Measurements from ENCODE around the gene TMEM147. TPM values are rescaled to one million over a fixed set of nuclear protein-coding genes. Genes with fewer than 3 reads are reported as not detected.
A peak's percentile ranks its signal among the peaks of the same experiment; 100 is the strongest.

The TMEM147 gene, protein sequence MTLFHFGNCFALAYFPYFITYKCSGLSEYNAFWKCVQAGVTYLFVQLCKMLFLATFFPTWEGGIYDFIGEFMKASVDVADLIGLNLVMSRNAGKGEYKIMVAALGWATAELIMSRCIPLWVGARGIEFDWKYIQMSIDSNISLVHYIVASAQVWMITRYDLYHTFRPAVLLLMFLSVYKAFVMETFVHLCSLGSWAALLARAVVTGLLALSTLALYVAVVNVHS
- polyA plus RNA-seq (ENCODE audit: insufficient read length), result 48.9 TPM

DNA sequence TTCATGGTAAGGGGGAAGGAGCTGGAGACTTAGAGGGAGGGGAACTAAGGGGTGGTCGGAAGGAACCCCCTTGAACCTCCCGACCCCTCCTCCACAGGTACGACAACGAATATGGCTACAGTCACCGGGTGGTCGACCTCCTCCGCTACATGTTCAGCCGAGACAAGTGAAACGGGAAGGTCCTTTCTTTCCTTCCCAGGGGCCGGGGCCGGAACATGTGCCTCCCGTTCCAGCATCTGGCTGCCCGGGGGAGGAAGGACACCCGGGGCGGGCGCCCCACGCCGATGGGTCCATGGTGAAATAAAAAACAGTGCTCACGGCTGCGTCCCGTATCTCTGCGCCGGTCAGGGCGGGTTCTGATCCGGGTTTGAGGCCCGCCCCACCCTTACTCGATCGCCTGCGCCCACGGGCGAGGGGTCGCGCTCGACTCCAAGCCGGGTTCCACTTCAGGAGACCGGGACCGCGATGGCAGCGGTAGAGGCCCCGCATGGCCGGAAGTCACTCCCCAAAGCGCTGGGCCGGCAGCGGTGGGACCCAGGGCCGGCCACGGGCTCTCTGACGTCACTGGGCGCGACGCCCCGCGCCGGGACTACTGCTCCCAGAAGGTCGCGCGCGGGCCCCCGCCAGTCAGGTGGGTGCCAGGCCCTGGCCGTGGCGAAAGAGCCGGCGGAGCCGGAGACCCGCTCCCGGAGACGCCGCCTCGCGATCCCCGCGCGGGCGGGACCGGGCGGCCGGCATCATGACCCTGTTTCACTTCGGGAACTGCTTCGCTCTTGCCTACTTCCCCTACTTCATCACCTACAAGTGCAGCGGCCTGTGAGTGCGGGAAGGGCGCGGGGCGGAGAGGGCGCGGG, at the start of gene TMEM147:
TMEM147 (plus strand) TSS at position 626 of the 854 bp plus-strand sequence; CDS start at position 740, 114 bp downstream.
- DNase-seq, result peak; percentile 93

DNA sequence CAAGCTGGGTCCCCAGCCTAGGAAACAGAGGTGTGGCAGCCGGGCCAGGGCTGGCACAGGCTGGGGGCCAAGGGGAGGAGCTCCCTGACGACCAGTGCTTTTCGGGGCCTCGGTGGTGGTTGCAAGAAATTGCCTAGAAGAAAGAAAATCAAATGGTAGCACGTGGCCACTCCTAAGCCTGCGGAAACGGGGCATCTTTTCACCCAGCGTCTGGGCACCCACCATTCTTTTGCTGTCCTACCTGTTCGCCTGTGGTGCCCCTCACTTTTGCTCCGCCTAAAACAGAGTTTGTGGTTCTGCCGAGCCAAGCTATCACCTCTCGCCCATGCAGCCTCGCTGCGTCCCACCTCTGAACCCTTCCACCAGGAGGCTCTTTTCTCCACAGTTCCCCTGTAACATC, 48.0 kb upstream of the TMEM147 start:
- DNase-seq, result no peak

DNA sequence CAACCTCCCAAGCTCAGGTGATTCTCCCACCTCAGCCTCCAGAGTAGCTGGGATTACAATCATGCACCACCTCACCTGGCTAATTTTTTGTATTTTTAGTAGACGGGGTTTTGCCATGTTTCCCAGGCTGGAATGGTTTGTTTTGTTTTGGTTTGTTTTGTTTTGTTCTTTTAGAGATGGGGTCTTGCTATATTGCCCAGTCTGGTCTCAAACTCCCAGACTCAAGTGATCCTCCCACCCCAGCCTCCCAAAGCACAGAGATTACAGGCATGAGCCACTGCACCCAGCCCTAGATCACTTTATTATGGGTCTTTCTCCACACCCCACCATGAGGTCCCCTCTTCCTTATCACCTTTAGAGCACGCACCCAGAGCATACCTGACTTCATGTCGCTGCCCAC, 47.2 kb upstream of the TMEM147 start:
- DNase-seq, result no peak

DNA sequence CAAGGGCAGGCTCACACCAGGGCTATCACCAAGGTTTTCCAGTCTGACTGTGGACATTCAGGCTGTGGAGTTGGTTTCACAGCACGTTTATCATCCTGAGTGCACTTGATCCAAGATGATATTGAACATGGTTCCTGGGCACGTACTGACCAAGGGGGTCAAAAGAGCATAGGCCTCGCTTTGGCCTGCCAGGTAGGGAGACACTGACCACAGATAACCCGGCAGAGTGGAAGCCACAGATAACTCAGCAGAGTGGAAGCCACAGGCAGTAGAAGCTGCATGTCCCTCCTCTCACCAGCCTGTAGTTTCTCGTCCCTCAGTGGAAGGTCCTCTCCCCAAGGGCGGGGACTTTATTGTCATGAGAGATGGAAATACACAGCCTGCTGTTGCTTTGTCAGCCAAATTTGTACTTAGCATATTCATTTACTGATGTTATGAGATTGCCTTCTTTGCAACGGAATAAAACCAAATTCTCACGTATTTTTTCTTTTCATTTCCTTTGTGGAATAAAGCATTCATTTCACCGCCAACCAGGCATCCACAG, 46.4 kb upstream of the TMEM147 start:
- no peak for DNase-seq

DNA sequence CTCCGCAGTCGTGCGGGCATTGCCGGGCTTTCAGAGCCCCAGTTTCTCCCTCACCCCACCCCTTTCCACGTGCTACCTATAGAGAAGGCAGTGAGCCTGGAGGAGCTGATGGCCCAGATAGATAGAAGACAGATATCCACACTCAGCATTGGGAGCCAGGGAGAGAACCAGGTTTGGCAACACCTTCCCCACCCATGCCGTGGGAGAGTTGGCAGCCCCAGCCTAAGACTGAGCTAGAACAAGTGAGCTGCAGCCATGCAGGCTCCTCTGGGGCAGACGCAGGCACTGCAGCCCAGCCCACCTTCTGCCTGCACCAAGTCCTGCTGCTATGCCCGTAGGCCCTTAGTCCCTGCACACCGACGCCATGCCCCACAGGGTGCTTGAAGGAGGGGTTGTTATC, 44.8 kb upstream of the TMEM147 start:
- DNase-seq, result no peak

DNA sequence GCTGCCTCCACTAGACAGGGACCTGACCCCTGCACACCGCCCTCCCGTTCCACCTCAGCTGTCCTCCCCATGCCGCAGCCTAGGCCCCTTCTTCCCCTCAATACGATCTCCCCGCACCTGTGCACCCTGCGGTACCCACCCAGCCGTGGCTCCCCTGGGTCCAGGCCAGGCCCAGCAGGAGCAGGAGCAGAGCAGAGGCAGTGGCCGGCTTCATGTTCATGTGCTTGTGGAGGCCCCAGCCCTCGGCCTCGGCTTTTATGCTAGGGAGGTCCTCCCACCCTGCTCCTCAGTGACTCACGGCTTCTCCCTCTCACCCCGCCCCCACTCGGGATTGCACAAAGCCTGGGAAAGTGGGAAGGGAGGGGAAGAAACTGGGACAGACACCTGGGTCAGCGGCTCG, 43.7 kb upstream of the TMEM147 start:
- no peak for DNase-seq

DNA sequence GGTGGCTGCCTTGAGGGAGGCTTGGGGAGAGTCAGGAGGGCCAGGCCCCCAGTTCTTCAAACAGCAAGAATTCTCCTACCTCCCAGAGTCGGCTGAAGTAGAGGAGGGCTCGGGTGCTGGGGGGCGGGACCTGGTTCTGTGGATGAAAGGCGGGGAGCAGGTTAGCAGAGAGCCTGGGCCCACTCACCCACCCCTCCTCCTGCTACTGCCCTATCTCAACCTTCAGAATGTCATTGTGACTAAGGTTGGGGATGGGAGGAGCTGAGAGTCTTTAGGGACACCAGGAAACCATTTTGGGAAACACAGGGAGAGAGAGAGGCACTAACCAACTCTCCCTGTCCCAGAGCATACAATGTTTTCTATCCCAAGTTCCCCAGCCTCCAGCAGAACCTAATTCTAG, 42.7 kb upstream of the TMEM147 start:
- DNase-seq, result no peak

DNA sequence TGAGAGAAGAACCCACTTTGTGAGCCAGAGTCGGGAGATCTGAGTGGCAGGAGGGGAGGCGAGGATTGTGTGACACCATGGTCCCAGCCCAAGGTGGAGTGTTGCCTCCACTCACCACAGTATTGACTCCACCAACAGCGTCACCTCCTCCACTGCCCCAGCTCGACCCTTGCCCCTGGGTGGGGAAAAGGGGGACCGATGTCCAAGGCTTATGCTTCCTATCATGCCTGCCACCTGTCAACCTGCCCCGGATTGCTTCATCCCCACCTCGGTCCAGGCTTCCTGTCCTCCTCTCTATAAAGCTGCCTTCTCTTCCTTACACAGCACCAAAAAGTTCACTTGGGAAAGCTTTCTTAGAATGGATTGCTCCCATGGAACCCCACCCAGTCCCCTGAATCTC, 39.4 kb upstream of the TMEM147 start:
- DNase-seq, result no peak

DNA sequence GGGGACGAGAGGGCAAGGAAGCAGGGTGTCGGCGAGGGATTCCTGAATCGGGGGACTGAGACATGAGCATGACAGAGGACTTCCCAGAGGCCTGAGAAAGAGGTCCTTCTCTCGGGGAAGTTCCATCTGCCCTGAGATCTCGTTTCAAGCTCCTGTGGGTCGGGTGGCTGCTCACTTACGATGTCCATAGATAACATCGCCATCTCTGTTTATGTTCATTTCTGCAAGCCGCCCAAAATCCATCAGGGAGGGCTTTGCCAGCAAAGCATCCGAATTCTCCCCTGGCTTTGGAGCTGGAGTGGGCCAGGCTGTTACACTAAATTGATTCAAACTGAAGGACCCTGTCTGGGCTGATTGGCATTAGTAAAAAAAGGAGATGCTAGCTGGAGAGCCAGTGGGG, 37.9 kb upstream of the TMEM147 start:
- DNase-seq, result no peak

DNA sequence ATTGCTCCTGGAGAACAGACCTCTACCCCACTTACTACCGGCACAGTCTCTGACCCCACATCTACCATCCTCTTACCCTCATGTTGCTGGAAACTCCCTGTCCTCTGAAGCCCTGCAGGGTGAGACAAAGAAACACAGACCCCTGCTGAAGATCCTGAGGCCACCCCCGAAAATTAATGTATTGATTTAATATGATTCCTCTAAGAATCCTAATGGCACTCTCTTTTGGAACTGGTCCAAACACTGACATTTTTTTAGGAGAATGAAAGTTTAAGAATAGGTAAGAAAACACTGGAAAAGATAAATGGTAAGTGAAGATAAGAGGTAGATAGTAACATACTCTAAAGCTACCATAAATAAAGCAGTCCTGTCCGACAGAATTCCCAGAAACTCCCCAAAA, 37.3 kb upstream of the TMEM147 start:
- no peak for DNase-seq

DNA sequence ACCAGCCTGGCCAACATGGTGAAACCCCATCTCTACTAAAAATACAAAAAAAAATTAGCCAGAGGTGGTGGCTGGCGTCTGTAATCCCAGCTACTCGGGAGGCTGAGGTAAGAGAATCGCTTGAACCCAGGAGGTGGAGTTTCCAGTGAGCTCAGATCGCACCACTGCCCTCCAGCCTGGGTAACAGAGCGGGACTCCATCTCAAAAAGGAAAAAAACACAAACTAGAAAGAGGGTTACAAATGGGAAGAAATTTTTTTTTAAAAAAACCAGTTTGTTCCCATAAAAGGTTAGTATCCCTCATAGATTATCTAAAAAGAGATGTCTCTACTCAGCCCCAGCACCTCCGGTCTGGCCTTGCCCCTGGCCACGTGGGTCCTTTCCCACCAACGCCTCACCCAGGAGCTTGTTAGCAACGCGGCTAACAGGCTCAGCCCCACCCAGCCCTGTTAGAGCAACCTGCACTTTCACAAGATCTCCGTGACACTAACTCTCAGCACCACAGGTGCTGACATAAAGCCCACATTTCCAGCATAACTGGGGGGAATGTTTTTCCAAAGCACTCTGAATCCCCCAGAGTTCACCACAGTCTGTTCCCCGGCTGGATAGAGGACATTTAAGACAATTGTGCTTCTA, 36.3 kb upstream of the TMEM147 start:
- DNase-seq, result no peak

DNA sequence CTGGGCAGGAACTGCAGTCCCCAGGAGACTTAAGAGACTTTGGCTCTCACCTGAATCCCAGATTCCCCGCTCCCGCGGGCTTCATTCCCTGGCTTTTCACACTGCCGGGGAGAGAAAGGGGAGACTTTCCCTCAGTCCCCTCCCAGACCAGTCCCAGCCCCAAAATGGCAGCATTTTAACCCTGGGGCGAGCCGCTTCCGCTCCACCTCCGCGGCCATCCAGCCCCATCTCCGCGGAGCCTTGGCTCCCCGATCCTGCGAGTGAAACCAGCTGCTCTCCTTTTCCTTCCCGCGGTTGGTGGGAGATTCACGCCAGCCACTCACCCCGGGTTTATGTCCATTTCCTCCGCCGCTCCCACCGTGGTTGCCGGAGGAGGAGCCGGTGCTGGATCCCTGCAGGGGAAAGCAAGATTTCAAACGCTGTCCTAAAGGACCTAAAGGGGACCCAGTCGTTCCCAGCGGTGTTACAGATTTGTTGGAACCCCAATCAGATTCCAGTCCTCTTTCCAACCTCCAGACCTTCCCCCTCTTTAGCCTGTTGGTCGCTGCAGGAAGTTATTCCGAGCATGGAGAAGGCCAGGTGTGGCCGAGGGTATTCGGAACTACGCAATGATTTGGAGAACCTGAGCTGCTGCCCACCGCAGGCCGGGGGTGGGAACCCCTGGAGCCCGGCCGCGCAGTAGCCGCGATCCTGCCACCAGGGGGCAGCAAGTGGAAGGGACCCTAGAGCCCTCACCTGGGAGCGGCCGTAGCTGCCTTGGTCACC, 35.4 kb upstream of the TMEM147 start:
- peak; percentile 55 for DNase-seq

DNA sequence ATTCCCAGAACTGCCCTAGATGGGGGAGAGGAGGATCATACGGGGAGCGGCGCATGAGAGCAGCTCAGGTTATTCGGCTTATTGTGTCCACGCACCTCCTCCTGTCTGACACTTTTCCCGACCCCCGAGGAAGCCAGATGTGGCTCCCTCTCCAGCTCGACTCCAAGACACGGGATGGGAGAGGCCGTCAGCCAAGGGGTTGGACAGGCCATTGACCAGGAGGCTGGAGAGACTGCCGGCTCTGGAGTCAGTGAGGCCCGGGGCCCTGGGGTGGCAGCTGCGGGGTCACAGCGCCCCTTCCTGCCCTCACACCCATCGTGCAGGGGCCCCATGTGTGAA, 34.8 kb upstream of the TMEM147 start:
- no peak for DNase-seq

DNA sequence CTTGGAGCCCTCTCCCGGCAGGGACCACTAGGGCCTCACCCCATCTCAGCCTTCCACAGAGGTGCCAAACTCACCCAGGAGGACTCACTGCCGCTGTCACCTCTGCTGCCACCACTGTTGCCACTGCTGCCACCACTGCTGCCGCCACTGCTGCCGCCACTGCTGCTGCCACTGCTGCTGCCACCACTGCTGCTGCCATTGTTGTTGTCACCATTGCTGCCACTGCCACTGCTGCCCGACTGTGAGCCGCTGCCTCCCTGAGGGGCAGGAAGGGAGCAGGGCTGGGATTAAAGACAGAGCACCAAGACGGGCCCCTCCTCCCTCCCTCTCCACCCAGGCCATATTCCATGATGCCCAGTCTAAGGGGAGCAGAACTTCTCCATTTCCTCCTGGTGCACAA, 34.1 kb upstream of the TMEM147 start:
- no peak for DNase-seq

DNA sequence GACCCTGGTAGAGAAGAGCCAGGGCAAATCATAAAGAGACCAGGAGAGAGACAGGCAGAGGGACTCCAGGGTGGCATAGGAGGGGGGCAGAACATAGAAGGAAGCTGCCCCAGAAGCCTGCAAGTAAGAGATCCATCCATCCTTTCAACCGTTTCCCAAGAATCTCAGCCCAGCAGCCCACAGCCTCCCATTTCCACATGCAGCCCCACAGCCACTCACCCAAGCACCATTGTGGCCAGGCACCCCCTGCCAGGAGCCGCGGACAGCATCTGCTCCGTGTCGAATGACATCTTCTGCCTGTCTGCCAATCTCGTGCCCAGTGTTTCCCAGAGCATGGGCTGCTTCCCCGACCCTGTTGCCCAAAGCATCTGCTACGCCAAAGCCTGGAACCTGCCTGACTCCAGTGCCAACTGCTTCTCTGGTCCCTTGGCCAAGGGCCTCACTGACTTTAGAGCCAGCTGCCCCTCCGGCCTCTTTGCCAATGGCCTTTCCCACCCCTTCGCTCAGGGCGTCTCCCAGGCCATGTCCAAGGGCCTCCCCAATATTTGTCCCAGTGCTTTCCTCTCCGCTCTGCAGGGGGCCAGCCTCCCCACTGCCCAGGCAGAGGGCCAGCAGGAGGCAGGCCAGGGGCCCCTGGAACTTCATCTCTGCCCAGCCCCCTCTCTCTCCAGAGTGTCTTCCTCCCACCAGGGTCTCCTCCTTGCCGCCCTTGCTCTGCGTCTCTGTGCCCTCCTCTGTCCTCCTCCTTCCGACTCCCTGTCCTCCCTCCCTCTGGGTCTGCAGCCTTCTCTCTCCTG, 32.4 kb upstream of the TMEM147 start:
- no peak for DNase-seq

DNA sequence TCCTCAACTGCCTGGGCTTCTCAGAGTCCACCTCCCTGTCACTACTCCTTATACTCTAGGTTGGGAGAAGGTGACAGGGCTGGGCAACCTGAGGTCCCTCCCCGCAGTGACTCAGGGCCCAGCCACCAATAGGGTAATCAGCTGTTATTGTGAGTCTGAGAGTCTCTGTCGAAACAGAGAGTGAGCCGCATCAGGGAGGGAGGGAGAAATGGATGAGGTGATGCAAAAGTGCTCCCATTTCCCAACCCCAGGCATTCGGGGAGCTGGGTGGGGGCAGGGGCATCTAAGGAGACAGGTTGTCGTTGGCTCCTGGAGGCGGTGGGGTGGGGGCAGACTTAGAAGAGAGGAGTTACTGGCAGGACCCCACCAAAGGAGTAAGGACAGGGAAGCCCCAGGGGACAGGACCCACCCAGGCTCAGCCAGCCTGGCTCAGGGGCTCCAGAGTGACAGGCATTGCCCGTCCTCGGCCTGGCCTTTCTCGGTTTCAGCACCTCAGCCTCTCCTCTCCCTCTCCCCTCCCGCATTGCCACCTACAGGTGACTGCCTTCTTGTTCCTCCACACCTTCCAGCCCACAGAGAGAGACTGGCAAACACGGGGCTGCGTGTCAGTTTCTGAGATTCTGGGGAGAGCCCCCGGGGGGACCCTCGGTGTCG, 31.7 kb upstream of the TMEM147 start, which contains the start of gene DMKN:
DMKN (minus strand) TSS at position 22 of the 654 bp plus-strand sequence. CDS start 174 bp downstream, outside the sequence.
- no peak for DNase-seq

DNA sequence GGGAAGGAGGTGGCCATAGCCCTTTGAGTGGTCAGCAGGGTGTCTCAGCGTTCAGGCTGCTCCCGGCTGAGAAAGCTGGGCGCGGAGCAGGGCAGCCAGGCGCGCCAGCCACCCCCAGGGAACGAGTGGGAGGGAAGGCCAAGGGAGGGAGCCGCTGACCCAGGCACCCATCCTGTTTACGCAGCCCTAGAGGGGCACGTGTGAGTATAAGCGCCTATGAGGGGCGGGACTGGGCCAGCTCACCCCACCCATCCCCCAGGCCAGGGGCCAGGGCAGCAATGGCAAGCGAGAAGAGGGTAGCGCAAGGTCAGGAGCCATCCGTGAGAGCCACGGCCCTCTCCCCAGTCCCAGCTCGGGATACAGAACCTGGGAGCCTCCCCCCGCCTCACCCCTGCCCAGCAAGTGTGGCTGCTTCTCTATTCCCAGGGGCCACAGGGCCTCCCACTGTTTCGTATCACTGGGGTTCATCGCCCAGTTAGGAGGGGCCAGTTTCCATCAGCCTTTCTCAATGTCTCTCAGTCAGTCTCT, 31.1 kb upstream of the TMEM147 start:
- no peak for DNase-seq

DNA sequence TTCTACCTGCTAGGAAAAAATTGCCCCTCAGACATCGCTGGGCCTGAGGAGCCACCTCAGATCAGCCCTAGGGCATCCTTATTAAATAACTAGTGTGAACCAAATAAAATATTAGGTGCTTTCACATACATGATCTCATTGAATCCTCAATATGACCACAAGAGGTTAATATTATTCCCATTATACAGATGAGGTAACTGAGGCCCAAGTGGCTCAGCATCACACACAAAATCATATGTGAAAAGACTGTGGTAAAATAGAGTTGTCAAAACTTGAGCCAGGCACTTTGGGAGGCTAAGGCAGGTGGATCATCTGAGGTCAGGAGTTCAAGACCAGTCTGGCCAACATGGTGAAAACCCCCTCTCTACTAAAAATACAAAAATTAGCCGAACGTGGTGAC, 29.1 kb upstream of the TMEM147 start:
- no peak for DNase-seq

DNA sequence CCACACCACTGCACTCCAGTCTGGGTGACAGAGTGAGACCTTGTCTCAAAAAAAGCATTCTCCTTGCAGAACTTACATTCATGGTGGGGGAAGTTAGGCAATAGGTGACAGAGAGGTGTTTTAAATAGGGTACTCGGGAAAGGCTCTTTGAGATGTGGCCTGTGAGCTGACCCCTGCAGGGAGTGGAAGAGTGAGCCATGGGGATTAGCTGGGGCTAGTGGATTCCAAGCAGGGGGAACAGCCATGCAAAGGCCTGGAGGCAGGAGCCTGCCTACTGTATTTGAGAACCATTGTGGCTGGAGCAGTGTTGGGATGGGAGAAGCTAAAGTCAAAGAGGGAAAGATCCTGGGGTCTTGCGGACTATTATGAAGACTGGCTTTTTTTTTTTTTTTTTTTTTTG, 28.1 kb upstream of the TMEM147 start:
- no peak for DNase-seq

DNA sequence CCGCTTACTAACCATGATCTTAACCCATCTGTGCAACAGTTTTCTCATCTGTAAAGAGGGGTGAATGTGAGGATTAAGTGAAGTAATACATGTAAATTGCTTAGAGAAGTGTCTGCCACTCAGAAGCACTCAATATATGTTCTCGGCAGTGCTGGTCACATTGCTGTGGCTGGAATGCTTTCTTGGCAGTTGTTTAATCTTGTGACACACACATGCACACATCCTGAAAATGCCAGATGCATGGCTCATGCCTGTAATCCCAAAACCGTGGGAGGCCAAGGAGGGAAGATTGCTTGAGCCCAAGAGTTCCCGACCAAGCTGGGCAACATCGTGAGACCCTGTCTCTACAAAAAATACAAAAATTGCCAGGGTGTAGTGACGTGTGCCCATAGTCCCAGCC, 27.1 kb upstream of the TMEM147 start:
- no peak for DNase-seq

DNA sequence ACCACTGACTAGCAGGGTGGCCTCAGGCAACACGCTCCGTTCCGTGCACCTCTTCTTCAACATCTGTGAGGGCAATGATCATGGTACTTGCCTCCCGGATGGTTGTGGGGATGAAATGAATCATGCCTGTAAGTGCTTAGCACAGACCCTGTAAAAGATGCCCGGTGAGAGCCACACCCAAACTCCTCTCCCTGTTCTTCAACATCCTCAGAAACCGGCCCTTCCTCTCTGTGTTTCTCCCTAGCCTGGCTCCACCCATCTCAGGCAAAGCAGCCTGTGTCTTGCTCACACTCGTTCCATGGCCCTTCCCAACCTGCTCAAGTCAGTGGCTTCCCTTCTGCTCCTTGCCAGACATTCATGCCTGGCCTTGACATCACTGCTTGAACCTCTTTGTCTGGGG, 26.1 kb upstream of the TMEM147 start:
- DNase-seq, result no peak
